ENCODE data around the gene MARCO. TPM values are rescaled to one million over a fixed set of nuclear protein-coding genes. Genes with fewer than 3 reads are reported as not detected.

MARCO gene, protein sequence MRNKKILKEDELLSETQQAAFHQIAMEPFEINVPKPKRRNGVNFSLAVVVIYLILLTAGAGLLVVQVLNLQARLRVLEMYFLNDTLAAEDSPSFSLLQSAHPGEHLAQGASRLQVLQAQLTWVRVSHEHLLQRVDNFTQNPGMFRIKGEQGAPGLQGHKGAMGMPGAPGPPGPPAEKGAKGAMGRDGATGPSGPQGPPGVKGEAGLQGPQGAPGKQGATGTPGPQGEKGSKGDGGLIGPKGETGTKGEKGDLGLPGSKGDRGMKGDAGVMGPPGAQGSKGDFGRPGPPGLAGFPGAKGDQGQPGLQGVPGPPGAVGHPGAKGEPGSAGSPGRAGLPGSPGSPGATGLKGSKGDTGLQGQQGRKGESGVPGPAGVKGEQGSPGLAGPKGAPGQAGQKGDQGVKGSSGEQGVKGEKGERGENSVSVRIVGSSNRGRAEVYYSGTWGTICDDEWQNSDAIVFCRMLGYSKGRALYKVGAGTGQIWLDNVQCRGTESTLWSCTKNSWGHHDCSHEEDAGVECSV
- not detected in 2 replicates for total RNA-seq

DNA sequence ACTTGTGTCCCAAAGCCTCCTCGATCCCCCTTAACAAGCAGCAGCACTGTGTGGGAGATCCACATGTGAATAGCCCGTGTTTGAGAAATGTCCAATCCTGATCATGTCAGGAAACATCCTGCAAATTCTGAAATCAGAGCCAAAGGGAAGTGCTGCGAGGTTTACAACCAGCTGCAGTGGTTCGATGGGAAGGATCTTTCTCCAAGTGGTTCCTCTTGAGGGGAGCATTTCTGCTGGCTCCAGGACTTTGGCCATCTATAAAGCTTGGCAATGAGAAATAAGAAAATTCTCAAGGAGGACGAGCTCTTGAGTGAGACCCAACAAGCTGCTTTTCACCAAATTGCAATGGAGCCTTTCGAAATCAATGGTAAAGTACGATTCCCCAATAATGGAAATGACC, at the start of gene MARCO:
MARCO (plus strand) TSS at position 164 of the 400 bp plus-strand sequence; CDS start at position 271, 107 bp downstream.

Other genes with a start within 250 kb of the MARCO start
- not detected in 2 replicates for gene EN1, start 94.5 kb upstream of the MARCO start, total RNA-seq
- 0.15 TPM in 1 of 2 replicates, not detected in the other for gene C1QL2, start 216.6 kb downstream of the MARCO start, total RNA-seq

Data from epithelial cell of umbilical artery (primary cell).